OCI-LY3 (cell line): ENCODE data around the gene HEATR5B.

Experiments used
- EZH2phosphoT487 ChIP-seq: fragments of 200-600 bp; shearing (Covaris generic); IDR thresholded peaks from 2 replicates; pipeline ENCODE4 v1.6.1; 2018; ENCODE audit warnings: antibody characterized with exemption, mixed run types, low read depth
- TF ChIP-seq, protein P1 (sequence below): fragments of 200-600, 300-600 bp; sonication (generic); IDR thresholded peaks from 2 replicates; pipeline ENCODE4 v1.5.1; 2014; ENCODE audit warnings: antibody characterized with exemption, low read length, low read depth

DNA sequence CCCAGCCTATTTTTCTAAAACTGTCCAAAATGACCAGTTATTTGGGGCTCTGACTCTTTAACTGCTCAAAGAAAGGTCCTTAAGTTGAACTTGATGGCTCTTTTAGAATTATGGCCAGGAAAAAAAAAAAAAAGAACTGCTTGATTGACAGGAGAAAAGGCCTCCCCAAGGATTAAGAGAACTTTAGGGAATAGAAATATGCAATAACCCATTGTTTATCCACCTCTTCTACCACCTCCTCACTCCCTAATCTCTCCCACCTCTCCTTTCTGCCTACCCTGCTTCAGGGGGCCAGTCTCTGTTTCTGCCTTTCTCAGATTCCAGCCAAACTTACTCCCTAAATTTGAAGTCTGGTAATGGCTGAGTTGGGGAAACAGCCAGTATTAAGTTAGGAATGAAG, 112.2 kb downstream of the HEATR5B start:
- TF ChIP-seq, protein P1, sequence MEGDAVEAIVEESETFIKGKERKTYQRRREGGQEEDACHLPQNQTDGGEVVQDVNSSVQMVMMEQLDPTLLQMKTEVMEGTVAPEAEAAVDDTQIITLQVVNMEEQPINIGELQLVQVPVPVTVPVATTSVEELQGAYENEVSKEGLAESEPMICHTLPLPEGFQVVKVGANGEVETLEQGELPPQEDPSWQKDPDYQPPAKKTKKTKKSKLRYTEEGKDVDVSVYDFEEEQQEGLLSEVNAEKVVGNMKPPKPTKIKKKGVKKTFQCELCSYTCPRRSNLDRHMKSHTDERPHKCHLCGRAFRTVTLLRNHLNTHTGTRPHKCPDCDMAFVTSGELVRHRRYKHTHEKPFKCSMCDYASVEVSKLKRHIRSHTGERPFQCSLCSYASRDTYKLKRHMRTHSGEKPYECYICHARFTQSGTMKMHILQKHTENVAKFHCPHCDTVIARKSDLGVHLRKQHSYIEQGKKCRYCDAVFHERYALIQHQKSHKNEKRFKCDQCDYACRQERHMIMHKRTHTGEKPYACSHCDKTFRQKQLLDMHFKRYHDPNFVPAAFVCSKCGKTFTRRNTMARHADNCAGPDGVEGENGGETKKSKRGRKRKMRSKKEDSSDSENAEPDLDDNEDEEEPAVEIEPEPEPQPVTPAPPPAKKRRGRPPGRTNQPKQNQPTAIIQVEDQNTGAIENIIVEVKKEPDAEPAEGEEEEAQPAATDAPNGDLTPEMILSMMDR: no peak
- no peak for TF ChIP-seq EZH2phosphoT487
